Stimulated activated CD8-positive, alpha-beta memory T cell treated with anti-CD3 and anti-CD28 coated beads, Interleukin-12 subunit alpha, Interleukin-12 subunit beta, amount 100 ng/mL, for 1 hour (primary cell): ENCODE measurements around the gene CCDC85B.

Experiments
- DNase-seq: peaks from one replicate; pipeline ENCODE4 v3.0.0-alpha.2; 2020; ENCODE audit warnings: low read depth

CCDC85B gene

DNA sequence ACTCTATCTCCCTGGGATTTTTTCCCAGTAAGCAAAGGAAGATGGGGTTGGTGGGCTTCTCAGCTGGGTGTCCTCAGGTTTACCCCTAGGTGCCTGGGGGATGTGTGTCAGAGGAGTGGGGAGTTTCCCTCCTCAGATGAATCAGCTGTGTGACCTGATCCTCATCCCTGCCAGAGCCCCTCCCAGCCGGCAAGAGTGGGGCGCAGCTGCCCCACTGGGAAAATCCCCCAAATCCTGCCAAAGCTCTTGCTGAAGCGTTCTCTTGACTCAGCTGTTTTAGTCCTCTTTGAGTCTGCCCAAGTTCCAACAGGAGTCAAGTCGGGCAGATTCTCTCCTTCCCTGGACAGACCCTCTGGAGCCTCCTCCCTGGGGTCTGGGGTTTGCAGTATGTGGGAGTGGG, 22.4 kb downstream of the CCDC85B start:
- DNase-seq, result no peak

DNA sequence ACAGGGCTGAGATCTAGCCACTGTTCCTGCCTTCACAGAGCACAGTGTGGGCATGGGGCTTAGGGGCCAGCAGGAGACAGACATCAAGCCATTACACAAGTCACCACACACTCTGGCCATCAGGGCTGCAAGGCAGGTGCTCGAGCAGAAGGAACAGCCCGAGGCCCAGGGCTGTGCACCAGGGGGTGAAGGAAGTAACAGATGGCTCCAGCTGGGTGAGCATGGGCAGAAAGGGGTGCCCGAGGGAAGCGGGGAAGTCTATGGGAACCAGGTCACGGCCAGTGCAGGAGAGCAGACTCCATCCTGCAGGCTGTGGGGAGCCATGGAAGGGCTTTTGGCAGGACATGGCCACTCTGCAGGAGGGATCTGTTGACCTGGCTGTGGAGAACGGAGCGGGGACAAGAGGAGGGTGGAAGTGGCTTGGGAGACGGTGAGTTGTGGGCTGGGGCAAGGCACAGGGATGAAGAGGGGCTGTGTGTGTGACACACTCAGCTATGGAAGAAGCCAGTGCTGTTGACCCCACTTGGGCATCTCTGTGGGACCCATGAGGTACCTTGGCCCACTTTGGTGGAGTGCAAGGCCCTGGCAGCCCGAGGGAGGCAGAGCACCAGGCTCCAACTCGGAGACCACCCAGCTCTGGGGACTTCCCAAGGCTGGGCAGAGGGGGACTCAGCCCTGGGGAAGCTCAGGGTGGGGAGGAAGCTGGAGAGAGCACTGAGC, 24.8 kb downstream of the CCDC85B start:
- no peak for DNase-seq

DNA sequence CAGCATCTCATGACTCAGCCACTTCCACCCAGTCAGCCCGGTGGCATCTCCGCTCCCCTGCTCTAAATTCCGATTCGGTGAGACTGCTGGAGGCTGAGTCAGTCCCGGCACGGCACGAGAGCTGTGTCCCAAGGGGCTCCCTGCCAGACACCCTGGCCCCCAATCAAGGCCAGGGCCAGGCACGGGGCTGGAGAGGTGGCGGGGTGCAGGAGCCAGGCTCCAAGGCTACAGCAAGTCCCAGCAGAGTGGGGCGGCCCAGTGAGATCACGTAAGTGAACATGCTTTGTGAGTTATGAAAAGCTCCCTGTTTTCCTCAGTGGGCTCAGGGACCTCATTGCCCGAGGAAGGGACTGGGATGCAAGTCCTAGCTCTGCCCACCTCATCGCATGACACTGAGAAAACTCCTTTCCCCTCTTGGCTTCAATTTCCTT, 25.4 kb downstream of the CCDC85B start:
- DNase-seq, result no peak

DNA sequence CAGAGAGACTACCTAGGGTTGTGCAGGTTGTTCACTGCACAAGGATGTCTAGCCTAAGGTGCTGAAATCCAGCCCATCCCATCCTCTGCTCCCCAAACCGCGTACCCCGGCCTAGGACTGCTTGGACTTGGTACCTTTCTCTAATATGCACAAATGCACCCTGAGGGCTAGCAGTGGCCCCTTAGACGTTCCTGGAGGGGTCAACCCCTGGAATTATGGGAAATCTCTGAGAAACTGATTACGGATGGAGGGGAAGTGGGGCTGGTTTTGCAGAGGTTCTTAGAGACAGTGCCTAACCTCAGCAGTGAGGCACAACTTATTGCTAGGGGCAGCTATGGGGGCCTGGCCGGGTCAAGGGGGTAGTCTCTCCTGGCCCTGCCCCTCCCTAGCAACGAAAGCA, 25.9 kb downstream of the CCDC85B start:
- DNase-seq, result no peak

DNA sequence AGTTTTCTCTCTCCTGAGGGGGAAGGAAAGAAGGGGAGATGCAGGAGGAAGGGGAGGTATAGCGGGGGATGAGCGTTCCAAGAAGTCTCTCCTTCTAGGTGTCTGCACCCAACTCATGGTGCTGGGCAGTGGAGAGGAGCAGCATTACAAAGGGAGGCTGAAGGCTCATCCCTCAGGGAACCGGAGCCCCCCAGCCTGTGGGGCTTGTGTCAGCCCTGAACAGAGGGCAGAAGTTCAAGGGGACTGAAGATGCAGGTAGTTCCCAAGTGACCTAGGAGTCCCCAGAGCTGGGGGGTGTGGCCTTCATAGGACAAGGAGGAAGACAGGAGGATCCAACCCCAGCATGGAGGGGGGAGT, 26.6 kb downstream of the CCDC85B start:
- no peak for DNase-seq

DNA sequence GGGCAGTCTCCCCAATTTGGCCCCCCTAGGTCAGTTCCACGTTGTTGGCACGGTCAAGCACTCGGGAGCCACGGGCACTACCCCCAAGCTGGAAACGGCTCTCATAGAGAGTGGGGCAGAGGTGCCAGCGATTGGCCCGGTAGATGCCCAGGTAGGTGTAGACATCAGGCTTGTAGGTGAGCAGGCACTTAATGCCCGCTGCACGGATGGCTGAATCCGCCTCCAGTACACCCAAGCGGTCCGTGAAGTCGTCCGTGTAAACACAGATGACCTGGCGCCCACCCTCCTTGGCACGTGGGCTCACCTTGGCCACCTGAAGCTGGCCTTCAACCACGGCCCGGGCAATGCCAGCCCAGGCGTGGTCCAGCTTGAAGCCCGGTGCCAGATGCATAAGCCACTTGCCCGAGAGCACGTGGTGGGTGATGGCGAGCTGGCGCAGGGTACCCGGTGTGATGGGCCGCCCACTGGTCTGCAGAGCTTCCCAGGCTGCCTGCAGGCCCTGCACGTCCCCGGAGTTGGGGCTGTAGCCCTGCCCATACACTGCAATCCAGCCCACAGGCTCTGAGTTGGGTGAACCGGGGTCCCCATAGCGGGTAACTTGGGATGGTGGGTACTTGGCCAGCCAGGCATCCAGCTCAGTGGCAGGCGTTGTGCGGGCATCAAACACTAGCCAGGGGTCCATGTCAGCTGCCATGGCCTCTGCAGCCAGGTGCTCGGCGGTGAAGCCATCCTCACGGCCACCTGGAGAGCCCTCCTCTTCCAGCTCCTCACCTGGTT, 27.1 kb downstream of the CCDC85B start:
- no peak for DNase-seq

DNA sequence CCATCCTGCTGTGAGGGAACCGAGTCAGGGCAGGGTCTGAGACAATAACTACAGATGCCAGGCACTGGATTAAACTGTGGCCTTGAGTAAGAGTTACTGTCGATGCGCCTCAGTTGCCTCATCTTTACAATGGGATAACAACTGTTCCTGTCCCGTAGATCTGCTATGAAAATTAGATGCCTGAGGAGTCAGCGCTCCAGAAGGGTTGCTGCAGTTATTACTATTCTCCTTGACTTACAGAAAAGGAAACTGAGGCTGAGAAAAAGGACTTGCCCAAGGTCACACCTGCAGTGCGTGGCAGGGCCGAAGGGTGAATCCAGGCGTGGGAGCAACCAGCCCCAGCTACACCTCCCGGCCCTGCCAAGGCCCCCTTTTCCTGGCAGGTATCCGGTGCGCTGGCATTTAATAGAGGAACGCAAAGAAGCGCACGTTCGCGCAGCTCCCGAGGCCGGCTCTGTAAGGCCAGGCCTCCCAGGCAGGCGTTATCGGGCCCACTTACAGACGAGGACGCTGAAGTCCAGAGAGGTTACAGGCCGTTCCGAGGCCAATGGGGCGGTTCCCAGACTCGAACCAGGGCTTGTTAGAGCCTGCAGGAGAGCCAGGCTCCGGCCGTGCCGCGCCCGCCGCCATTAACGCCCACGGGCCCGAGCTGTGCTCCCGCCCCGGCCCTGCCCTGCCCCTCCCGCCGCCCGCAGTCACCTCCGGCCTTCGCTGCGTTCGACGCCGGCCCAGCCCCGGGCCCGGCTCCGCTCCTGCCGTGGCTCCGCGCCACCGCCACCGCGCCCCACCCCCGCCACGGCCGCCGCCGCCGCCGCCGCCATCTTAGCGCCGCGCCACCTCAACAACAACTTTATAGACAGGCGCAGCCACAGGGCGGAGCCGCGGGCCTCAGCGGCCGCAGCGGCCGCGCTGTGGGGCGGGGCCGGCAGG, 28.0 kb downstream of the CCDC85B start, which contains the start of gene C11orf68:
Gene C11orf68, minus strand, starts transcription at position 852 of the 930 bp plus-strand sequence. Its CDS starts 31 bp downstream, at position 821.
- no peak for DNase-seq

DNA sequence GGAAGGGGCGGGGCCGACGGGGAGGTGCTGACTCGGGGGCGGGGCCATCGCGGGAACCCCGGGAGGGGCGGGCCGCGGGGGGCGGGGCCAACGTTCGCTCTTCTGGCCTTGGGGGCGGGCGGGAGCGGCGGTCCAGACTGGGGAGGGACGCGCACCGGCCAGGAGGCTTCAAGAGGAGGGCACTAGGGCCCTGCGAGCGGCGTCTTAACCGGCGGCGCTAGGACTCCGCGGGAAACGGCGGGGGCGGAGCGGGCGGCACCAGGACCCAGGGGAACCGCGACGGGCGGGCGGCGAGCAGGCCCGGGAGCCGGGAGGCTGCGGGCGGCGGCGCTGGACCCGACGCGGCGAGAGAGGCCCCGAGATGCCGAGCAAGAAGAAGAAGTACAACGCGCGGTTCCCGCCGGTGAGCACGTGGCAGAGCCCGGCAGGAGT, 28.7 kb downstream of the CCDC85B start, which contains the start of gene DRAP1:
Gene DRAP1, plus strand, starts transcription at position 286 of the 432 bp plus-strand sequence. Its CDS starts 76 bp downstream, at position 362.
- peak; percentile 99 for DNase-seq

DNA sequence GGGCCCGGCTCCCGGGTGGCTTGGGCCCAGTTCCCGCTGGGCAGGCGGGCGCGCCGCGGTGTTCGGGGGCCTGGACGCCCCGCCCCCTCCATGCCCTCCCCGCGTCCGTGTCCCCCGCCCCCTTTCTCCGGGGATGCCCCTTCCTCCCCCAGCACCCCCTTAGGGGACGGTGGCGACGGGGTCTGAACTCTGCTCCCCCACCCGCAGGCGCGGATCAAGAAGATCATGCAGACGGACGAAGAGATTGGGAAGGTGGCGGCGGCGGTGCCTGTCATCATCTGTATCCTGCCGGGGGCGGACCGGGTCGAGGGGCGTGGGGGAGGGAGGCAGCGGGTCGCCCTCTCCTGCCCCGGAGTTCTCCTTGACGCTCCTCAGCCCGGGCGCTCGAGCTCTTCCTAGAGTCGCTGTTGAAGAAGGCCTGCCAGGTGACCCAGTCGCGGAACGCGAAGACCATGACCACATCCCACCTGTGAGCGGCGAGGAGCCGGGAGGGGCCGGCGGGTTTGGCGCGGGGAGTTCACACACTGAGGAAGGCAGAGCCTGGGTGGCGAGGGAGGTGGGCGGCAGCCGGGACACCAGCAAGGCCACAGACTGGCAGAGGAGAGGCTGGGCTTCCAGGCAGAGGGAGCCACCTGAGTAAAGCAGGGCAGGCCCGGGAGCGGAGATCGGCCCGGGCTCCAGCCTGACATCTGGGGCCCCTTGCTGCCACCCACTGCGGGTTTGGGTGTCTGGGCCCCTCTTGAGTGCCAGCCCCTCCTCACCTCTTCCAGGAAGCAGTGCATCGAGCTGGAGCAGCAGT, 29.3 kb downstream of the CCDC85B start:
- DNase-seq, result no peak

DNA sequence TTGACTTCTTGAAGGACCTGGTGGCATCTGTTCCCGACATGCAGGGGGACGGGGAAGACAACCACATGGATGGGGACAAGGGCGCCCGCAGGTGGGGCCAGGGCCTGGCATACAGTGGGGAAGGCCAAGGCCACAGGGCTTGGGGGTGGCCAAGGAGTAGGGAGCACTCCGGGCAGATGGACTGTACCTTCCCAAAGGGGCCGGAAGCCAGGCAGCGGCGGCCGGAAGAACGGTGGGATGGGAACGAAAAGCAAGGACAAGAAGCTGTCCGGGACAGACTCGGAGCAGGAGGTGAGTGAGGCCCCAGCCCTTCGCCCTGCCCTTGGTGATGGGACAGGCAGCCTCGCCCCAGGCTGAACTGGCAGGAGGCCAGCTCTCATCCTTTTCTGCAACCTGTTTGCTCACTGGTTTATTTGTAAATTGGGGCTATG, 29.9 kb downstream of the CCDC85B start:
- no peak for DNase-seq

DNA sequence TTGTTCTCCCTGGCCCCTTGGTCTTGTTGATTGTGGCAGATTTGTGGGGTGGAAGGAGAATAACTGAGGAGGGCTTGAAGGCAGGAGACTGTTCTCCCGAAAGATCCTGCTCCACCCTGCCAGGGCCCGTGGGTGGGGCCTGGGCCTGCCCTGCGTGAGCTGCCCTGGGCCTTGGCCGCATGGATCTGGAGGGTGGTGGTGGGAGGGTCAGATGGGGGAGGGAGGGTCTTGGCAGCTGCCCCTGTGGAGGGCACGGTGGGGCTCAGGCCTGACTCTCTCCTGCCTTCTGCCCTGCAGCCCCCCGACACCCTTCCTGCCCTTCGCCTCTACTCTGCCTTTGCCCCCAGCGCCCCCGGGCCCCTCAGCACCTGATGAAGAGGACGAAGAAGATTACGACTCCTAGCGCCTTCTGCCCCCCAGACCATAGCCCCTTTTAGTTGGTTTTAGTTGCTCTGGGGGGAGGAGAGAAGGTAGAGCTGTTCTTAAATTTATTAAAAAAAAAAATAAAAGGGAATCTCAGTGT, 30.6 kb downstream of the CCDC85B start:
- DNase-seq, result no peak

DNA sequence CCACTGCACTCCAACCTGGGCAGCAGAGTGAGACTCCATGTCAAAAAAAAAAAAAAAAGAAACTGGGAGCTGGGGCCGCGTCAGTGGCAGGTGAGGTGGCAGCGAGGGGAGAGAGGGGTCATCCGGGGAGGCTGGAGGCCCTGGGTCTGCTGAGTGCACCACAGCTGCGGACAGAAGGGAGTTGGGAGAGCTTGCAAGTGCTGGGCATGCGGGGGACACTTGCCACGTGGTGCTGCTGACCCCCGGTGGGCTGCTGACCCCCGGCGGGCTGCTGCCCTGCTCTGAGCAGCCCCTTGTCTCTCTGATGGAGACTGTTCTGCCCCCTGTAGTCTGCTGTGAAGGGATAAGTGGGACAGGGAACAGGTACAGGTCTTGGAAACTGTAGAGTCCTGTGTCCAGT, 31.4 kb downstream of the CCDC85B start:
- DNase-seq, result no peak

DNA sequence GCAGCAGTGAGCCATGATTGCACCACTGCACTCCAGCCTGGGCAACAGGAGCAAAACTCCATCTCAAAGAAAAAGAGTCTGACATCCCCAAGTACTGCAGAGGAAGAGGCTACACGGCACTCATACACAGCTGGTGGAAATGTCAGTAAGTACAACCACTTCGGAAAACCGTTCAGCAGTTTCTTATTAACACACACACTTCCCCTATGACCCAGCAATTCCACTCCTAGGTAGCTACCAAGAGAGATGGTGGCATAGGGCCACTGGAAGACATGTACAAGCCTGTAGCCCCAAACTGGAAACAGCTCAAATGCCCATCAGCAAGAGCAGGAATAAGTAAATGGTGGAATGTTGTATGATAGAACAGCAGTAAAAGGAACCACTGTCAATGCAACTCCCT, 32.1 kb downstream of the CCDC85B start:
- DNase-seq, result no peak

DNA sequence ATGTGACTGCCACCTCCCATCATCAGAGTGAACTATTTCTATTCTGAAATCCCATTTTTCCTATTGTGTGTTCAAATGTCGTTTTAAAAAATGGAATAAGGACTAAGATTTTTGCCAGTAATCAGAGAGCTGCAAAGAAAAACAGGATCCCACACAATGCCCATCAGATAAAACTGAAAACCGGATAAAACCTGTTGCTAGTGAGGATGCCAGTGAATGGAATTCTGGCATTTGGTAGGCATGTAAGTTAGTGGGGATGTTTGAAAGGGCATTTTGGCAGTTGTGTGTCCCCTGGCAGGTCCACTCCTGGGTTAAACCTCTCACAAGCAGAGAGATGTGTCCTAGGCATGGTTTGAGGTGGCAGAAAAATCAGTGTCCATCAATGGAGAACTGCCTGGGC, 34.9 kb downstream of the CCDC85B start:
- no peak for DNase-seq

DNA sequence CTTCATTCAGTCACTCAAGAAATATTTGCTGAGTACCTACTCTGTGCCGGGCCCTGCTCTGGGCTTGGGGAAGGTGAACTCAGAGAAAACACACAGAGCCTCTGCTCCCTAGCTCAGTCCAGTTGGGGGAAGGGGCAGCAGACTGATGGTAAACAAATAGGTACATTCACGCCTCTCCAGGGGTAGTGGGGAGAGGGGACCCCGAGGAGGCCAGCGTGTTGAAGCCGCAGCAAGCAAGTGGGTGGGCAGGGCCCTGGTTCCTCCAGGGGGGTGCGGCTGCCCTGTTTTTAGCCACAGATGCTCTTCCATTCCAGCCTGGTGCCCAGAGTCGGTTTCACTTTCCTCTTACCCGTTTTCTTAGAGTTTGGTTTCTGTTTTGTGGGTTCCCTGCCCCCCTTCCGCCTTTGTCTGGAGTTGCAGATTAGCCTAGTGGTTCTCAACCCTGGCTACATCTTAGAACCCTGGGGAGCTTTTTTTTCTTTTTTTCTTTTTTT, 37.5 kb downstream of the CCDC85B start:
- DNase-seq, result peak; percentile 65

DNA sequence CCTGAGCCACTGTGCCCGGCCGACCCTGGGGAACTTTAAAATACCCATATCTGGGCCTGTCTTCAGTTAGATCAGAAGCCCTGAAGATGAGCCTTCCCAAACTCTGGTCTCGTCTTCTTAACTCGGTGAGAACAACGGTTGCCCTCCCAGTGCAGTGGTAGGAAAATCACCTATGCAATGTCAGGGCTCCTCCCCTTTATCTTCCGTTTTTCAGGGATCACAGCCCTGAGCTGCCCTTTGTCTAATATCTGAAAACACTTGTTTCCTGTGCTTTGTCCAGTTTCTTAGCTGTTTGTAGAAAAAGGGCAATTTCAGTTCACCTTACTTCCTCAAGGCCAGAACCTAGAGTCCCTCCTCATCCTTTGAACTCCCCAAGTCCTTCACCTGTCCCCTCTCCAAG, 38.2 kb downstream of the CCDC85B start:
- no peak for DNase-seq

DNA sequence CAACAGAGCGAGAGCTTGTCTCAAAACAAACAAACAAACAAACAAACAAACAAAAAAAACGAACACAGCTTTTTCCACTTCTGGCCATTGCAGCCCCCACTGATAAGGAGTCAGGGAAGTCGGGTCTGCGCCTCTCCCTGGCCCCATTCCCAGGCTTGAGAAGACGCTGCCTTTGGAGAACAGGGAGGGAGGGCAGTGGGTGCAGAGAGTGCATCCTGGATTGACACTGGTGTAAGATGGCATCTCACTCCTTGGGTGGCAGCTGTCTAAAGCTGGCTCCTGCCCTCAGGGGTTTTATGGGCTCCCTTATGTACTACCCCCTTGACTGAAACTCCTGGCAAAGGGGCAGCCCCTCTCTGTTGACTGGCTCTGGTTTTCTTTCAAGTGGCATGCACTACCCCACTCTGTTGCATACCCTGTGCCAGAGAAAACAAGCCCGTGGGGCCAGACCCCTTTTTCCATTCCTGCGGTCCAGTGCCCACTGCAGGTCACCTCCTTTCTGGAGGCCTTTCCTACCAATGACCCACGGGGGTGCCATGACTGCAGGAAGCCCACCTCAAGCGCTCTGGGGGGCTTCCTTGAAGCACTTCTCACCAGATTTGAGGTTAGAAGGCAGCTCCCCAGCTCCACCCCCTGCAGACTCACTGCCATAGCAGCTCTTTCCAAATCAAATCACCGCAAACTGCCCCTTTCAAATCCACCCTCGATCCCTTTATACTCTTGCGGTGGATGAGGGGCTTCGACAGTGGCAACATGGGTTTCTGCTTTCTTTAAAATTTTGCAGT, 41.5 kb downstream of the CCDC85B start:
- DNase-seq, result no peak

DNA sequence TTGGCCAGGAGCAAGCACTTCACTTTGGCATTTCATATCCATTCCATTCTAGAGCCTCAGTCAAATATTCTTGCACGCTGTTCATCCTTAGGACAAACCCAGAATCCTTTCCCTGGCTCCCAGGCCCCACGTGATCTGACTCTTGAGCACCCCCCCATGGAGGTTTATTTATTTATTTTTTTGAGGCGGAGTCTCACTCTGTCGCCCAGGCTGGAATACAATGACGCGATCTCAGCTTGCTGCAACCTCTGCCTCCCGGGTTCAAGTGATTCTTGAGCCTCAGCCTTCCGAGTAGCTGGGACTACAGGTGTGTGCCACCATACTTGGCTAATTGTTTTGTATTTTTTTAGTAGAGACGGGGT, 42.1 kb downstream of the CCDC85B start:
- DNase-seq, result no peak

DNA sequence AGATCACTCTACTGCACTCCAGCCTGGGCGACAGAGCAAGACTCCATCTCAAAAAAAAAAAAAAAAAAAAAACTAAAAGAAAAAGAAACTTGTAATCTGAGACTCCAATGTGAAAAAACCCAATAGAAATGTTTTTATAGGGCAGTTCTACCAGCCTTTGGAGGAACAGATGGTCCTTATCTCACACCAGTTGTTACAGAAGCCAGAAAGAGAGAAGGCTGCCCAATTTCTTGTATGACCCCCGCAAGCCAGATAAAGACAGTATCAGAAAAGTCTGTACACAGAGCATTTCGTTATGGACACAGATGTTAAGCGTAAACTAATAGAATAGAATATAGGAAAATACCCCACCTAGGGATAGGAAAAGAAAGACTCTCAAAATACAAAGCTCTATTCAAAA, 43.5 kb downstream of the CCDC85B start:
- no peak for DNase-seq

DNA sequence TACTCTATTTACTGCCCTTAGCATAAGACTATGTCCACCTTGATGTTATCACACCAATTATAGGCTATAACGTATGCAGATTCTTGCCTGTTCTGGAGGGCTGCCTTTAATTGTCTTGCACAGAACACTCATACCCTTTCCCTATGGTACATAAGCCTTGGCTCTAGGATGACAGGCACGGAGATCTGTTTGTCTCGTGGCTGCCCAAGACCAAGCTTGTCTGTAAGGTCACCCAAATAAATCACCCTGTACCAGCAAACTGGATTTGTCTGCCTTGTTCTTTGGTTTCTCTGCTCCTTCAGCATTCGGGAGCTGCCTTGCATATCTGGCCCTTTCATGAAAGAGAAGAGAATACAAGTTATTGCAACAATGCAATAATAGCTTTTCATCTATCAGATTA, 47.3 kb downstream of the CCDC85B start:
- no peak for DNase-seq
